ENCODE data around the gene MAPK10. TPM values are rescaled to one million over a fixed set of nuclear protein-coding genes. Genes with fewer than 3 reads are reported as not detected.

Gene MAPK10
- total and polyA plus RNA-seq, 9 of the 15 experiments (the other 6 are each of a cell fraction or from before 2014, with no cell fraction given), result 0.10 to 0.53 (median 0.18) TPM; not detected in 4

- Histone ChIP-seq H3K27me3 (ENCODE audit: control insufficient read depth in 2 of 2, insufficient read depth in 2 of 2, low read length in 2 of 2) (no peaks in the 10 kb centered on the region), H3K9me1 (ENCODE audit: control insufficient read depth, insufficient read depth, low read length) (no peaks in the 10 kb centered on the region), H4K20me1 (replicated peaks; ENCODE audit: control insufficient read depth, insufficient read depth, low read length) (no peaks in the 10 kb centered on the region), H2AFZ (ENCODE audit: low read depth, low read length) (no peak overlapping the region), H3K4me1 (replicated peaks in 1 of 2; ENCODE audit: control insufficient read depth in 2 of 2, insufficient read depth in 2 of 2, low read length in 2 of 2) (no peaks in the 10 kb centered on the region), H3K36me3 (ENCODE audit: control insufficient read depth, insufficient read depth, low read length) (no peaks in the 10 kb centered on the region), H3K79me2 (ENCODE audit: control insufficient read depth, insufficient read depth, low read length) (no peaks in the 10 kb centered on the region), H3K27ac (ENCODE audit: extremely low read depth, low read depth, low read length) (no peak overlapping the region), H3K9me3 (replicated peaks; ENCODE audit: control insufficient read depth, insufficient read depth, low read depth, low read length) (no peaks in the 10 kb centered on the region), H3K4me3 (no peak overlapping the region), H3K9ac (ENCODE audit: insufficient read depth in 1 of 2, low read depth in 2 of 2, low read length in 2 of 2) (no peak overlapping the region), H3K4me2 (ENCODE audit: insufficient read depth, low read length) (no peak overlapping the region)
- ChIA-PET POLR2A (no interaction called here), CTCF (ENCODE audit: low intra/inter-chr PET ratio) (no interaction called here)
- intact Hi-C loops (cut with micrococcal nuclease) (no loop called here), in situ Hi-C loops (cut with MboI) (no loop called here)
- 0% methylated on average over 5 of the region's 5 CpGs for WGBS (ENCODE audit: insufficient coverage, low coverage, missing lambda C conversion rate)
- FAIRE-seq (no peak), DNase-seq (ENCODE audit: extremely low read depth in 1 of 4, low spot score in 3 of 4) (no peak), ATAC-seq (no peak)
- TF ChIP-seq POLR2A (conservative IDR thresholded peaks at IDR 0.05) (no peak), RERE (CRISPR knock-in tag; IDR thresholded peaks at IDR 0.05; ENCODE audit: borderline replicate concordance) (no peak), ATF1 (CRISPR knock-in tag; IDR thresholded peaks at IDR 0.05) (no peak), ATF1 (tag; IDR thresholded peaks at IDR 0.05) (no peak), ZNF586 (CRISPR knock-in tag; conservative IDR thresholded peaks at IDR 0.05) (no peak), ZNF280B (CRISPR knock-in tag; IDR thresholded peaks at IDR 0.05) (no peak), MIER1 (IDR thresholded peaks at IDR 0.05; ENCODE audit: low read depth) (no peak), MYNN (IDR thresholded peaks at IDR 0.05) (no peak), MYNN (CRISPR knock-in tag; IDR thresholded peaks at IDR 0.05) (no peak), GTF2A2 (tag; IDR thresholded peaks at IDR 0.05) (no peak), ZKSCAN8 (CRISPR knock-in tag; IDR thresholded peaks at IDR 0.05) (no peak), ELK3 (CRISPR knock-in tag; IDR thresholded peaks at IDR 0.05) (no peak)
- no TSS peak for BruUV-seq (replicated peaks)
Measured at GRCh38 chr4:86235549-86235948, 124.3 kb downstream of the MAPK10 start.
